ENCODE measurements around the gene RGS3. TPM values are rescaled to one million over a fixed set of nuclear protein-coding genes. Genes with fewer than 3 reads are reported as not detected.
A peak's percentile ranks its signal among the peaks of the same experiment; 100 is the strongest.

The RGS3 gene
- total and polyA plus RNA-seq, 2 donors (not counting 3 experiments of a cell fraction or from before 2014, with no cell fraction given) = 356 to 416 TPM

DNA sequence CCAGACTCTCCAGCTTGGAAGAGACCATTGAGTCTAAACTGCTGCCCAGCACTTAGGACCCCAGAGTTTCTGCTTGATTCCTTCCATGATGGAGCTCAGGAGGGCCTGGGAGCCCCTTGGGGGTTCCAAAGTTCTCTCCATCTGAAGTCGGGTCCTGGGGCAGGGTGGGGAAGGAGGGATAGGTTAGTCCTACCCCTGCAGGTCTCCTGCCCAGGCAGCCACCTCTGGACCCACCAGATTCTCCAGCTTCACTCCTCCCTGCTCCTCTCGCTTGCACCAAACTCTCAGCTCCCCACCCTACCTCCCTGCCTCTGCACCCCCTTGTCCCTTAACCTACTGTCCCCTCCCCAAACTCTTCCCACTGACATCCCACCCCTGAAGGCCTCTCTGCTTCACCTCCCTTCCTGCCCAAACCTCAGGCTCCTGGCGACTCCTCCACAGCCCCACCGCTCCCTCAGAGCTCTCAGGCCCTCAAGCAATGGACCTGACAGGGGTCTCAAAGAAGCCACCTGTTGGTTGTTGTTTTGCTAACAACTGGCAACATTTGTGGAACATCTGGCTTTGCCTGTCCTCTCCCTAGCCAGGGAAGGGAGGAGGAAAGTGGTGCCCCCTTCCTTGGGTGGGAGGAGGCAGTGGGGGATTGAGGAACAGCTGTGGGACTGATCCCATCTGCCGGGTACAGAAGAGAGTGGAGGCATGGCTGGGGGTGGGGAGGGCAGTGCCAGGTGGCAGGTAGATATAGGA lies 137.5 kb downstream of the RGS3 start:
- peaks cover 24% of the 10 kb centered on the region for H3K79me2 ChIP-seq (ENCODE audit: control insufficient read depth, insufficient read depth, low read length)
- H3K9me1 ChIP-seq (replicated peaks; ENCODE audit: control insufficient read depth, extremely low read depth, insufficient read depth, low read length) = no peaks in the 10 kb centered on the region
- H3K4me3 ChIP-seq (replicated peaks in 1 of 3; ENCODE audit: insufficient read depth in 1 of 3, low read depth in 1 of 3, low read length in 3 of 3) = no peak overlapping the region
- ChIA-PET CTCF (interaction anchor here (1.1 to 18.1 kb wide), 7 partner anchors 9 to 57 kb away, joined by 3 to 1173 read pairs (median 5); no protein-coding TSS in a partner anchor), POLR2A (interaction anchor here (0.6 to 7.5 kb wide), 7 partner anchors 9 to 117 kb away, joined by 3 to 75 read pairs (median 4); no protein-coding TSS in a partner anchor)
- H3K36me3 ChIP-seq (ENCODE audit: control insufficient read depth in 2 of 2, extremely low read depth in 1 of 2, insufficient read depth in 2 of 2, low read length in 2 of 2) = peaks cover 19 to 20% of the 10 kb centered on the region in 2 experiments
- no peaks in the 10 kb centered on the region for H4K20me1 ChIP-seq (replicated peaks; ENCODE audit: control insufficient read depth, extremely low read depth, insufficient read depth, low read length)
- dilution Hi-C loops (cut with MboI; ENCODE audit: extremely low pct_ligation_motif_present, low sequenced_read_pairs) (no loop called here), intact Hi-C loops (cut with micrococcal nuclease) (loop anchor here (1.0 kb wide), 2 partner anchors 8 to 19 kb away; no protein-coding TSS in a partner anchor)
- peaks cover 58% of the 10 kb centered on the region for H3K4me1 ChIP-seq (ENCODE audit: control insufficient read depth, extremely low read depth, insufficient read depth, low read length)
- no peaks in the 10 kb centered on the region for H3K27me3 ChIP-seq (ENCODE audit: control insufficient read depth in 2 of 2, insufficient read depth in 2 of 2, low read length in 2 of 2)
- H2AFZ ChIP-seq (ENCODE audit: low read depth, low read length) = no peak overlapping the region
- BruUV-seq (replicated peaks) = no TSS peak
- no peak for FAIRE-seq
- no peak overlapping the region for H3K9ac ChIP-seq (replicated peaks; ENCODE audit: extremely low read depth, insufficient read depth, low read length)
- no peak for TF ChIP-seq MYC (IDR thresholded peaks at IDR 0.05; ENCODE audit: low read depth, low read length)
- TF ChIP-seq GATA2 (IDR thresholded peaks at IDR 0.05; ENCODE audit: insufficient read depth, insufficient read length, low read depth, low read length) = no peak
- no peak for TF ChIP-seq POLR2A (IDR thresholded peaks at IDR 0.05; ENCODE audit: low read depth, low read length)
- TF ChIP-seq FOS (IDR thresholded peaks at IDR 0.05; ENCODE audit: borderline replicate concordance, insufficient read depth, low read length) = no peak
- no peak for TF ChIP-seq EZH2 (IDR thresholded peaks at IDR 0.05; ENCODE audit: borderline replicate concordance, low read depth, low read length, severe bottlenecking)
- TF ChIP-seq, protein P1, sequence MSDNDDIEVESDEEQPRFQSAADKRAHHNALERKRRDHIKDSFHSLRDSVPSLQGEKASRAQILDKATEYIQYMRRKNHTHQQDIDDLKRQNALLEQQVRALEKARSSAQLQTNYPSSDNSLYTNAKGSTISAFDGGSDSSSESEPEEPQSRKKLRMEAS (IDR thresholded peaks at IDR 0.05; ENCODE audit: insufficient read depth, insufficient read length) = no peak
- TF ChIP-seq, protein P2, sequence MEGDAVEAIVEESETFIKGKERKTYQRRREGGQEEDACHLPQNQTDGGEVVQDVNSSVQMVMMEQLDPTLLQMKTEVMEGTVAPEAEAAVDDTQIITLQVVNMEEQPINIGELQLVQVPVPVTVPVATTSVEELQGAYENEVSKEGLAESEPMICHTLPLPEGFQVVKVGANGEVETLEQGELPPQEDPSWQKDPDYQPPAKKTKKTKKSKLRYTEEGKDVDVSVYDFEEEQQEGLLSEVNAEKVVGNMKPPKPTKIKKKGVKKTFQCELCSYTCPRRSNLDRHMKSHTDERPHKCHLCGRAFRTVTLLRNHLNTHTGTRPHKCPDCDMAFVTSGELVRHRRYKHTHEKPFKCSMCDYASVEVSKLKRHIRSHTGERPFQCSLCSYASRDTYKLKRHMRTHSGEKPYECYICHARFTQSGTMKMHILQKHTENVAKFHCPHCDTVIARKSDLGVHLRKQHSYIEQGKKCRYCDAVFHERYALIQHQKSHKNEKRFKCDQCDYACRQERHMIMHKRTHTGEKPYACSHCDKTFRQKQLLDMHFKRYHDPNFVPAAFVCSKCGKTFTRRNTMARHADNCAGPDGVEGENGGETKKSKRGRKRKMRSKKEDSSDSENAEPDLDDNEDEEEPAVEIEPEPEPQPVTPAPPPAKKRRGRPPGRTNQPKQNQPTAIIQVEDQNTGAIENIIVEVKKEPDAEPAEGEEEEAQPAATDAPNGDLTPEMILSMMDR (IDR thresholded peaks at IDR 0.05; ENCODE audit: extremely low read depth in 1 of 2, insufficient read depth in 1 of 2, low read depth in 1 of 2, low read length in 2 of 2) = no peak
- no peak for TF ChIP-seq POLR2AphosphoS5 (IDR thresholded peaks at IDR 0.05; ENCODE audit: insufficient read depth, low read depth, low read length)
- no peak for TF ChIP-seq JUN (IDR thresholded peaks at IDR 0.05; ENCODE audit: borderline replicate concordance, insufficient read depth, insufficient read length, low read depth)
- no peaks in the 10 kb centered on the region for H3K9me3 ChIP-seq (replicated peaks; ENCODE audit: control insufficient read depth, insufficient read depth, low read length)
- peak overlapping the region; percentile 90 for H3K27ac ChIP-seq (ENCODE audit: insufficient read depth, low read depth, low read length)
- no peak for DNase-seq (ENCODE audit: low read depth, low spot score)
- H3K4me2 ChIP-seq (ENCODE audit: insufficient read depth, low read length) = no peak overlapping the region
